ENCODE results near the gene HDHD5.

Gene HDHD5

DNA sequence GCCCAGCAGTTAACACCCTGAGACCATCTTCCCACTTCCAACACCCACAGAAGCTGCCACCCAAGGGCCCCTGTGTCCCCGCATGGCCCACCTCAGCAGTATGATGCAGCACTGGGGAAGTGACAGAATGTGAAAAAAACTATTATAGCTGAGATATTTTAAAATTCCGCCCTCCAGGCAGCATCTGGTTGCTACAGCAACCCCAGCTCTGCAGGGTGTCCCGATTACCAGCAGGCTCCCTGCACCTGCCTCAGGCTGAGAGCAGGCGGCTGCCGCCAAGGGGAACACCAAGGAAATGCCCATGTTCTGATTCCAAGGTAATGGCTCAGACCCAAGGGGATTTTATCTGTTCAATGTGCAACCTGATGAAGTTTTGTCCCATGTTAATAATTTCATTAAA, 27.4 kb downstream of the HDHD5 start:
- no peaks in the 10 kb centered on the region for H3K4me1 ChIP-seq
- peak; percentile 48 for DNase-seq

DNA sequence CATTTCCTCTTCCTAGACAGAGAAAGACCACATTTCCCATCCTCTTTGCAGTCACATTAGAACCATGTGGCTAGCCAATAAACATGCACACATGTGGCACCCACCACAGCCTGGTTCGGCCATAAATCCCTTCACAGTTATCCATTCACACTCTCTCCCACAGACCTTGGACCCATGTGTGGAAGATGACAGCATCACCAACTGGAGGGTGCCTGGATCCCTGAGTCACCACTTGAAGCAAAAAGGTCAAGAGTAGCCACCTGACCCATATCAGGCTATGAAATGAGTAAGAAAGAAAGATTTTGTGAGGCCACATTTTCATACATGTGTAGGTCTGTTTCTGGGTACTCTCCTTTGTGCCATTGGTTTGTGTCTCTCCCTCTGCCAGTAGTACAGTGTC, 28.9 kb downstream of the HDHD5 start:
- TF ChIP-seq, protein P1, sequence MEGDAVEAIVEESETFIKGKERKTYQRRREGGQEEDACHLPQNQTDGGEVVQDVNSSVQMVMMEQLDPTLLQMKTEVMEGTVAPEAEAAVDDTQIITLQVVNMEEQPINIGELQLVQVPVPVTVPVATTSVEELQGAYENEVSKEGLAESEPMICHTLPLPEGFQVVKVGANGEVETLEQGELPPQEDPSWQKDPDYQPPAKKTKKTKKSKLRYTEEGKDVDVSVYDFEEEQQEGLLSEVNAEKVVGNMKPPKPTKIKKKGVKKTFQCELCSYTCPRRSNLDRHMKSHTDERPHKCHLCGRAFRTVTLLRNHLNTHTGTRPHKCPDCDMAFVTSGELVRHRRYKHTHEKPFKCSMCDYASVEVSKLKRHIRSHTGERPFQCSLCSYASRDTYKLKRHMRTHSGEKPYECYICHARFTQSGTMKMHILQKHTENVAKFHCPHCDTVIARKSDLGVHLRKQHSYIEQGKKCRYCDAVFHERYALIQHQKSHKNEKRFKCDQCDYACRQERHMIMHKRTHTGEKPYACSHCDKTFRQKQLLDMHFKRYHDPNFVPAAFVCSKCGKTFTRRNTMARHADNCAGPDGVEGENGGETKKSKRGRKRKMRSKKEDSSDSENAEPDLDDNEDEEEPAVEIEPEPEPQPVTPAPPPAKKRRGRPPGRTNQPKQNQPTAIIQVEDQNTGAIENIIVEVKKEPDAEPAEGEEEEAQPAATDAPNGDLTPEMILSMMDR (IDR thresholded peaks at IDR 0.05; ENCODE audit: low read depth, low read length), result no peak
- Histone ChIP-seq H3K27me3 (no peaks in the 10 kb centered on the region), H3K4me1 (no peaks in the 10 kb centered on the region), H3K36me3 (no peaks in the 10 kb centered on the region), H3K4me3 (ENCODE audit: low read depth, low read length) (no peak overlapping the region), H3K9me3 (no peaks in the 10 kb centered on the region)
- DNase-seq, result no peak

More for the DNA sequence above, 27.4 kb downstream of the HDHD5 start:
- TF ChIP-seq, protein P1 (IDR thresholded peaks at IDR 0.05; ENCODE audit: low read depth, low read length), result peak; percentile 22; the same call in 1 of the 2 replicates
- Histone ChIP-seq H3K27me3 (no peaks in the 10 kb centered on the region), H3K36me3 (no peaks in the 10 kb centered on the region), H3K9me3 (no peaks in the 10 kb centered on the region), H3K4me3 (ENCODE audit: low read depth, low read length) (no peak overlapping the region)

DNA sequence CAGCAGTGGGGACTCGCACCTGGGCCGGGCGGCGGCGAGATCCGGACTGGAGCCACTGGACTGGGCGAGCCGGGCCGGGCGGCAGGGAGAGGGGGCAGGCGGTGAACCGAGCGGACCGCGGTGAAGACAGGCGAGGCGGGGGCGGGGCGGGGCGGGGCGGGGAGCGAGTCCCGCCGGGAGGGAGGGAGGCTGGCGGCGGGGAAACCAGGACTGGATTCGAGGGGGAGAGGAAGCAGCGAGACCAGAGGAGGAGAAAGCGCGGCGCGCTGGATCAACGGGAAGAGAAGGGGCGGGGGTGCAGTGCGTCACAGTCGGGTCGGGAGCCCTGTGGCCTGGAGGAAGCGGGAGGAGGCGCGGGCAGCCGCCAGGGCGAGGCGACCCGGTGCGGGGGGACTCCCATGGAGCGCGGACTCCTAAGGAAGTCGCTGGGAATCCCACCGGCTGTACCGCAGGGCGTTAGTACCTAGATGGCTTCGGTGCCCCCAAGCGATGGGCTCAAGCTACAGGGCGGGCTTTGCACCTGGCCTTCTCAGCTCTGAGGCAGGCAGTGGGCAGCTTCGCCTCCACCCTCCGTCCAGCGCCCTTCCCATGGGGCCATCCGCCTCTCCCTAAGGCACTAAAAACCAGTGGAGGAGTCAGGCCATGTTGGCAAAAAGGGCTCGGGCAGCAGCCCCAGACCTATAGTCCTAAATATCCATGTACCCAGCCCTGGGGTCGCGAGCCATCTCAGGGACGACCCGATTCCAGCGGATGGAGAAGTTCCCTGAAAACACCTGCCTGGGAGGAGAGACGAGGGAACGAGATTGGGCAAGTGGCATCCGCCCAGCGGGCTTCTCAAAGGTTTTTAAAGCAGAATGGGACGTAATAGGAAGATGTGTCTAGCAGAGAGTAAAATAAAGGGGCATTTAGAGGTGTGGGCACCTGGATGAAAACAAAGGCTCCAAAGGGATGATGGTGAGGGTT, 37.6 kb downstream of the HDHD5 start, which contains the start of gene TMEM121B:
TMEM121B (minus strand) TSS at position 128 of the 963 bp plus-strand sequence. CDS start 233 bp downstream, outside the sequence.
- peak; percentile 90 for DNase-seq
- no peaks in the 10 kb centered on the region for H3K27me3 ChIP-seq
- no peaks in the 10 kb centered on the region for H3K4me1 ChIP-seq
- TF ChIP-seq, protein P1 (IDR thresholded peaks at IDR 0.05; ENCODE audit: low read depth, low read length), result no peak
- H3K36me3 ChIP-seq, result no peaks in the 10 kb centered on the region
- H3K4me3 ChIP-seq (ENCODE audit: low read depth, low read length), result peak within 1 kb of the TSS; percentile 55
- H3K9me3 ChIP-seq, result no peaks in the 10 kb centered on the region

DNA sequence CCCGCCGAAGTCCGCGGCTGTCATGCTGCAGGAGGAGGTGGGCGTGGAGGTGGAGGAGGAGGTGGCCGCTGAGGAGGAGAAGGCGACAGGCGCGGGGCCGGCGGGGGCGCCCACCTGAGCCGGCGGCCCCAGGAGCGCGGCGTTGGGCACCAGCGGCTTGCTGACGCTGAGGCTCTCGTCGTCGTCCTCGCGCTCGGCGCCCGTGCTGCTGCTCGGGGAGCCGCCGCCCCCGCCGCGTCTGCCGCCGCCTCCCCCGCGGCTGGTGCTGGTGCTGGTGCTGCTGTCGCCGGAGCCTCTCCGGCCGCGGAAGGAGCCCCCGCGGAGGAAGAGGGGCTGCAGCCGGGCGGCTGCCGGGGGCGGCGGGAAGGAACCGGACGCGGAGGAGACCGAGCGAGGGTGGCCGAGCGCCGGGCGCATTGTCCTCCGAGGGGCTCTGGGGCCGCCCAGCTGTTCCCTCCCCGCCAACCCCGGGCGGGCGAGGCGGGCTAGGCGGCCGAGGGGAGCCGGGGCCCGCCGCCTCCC, 38.3 kb downstream of the HDHD5 start:
- DNase-seq, result no peak
- H3K36me3 ChIP-seq, result no peaks in the 10 kb centered on the region
- no peaks in the 10 kb centered on the region for H3K27me3 ChIP-seq
- TF ChIP-seq, protein P1 (IDR thresholded peaks at IDR 0.05; ENCODE audit: low read depth, low read length), result no peak
- H3K4me3 ChIP-seq (ENCODE audit: low read depth, low read length), result peak overlapping the region; percentile 55
- no peaks in the 10 kb centered on the region for H3K9me3 ChIP-seq
- no peaks in the 10 kb centered on the region for H3K4me1 ChIP-seq

DNA sequence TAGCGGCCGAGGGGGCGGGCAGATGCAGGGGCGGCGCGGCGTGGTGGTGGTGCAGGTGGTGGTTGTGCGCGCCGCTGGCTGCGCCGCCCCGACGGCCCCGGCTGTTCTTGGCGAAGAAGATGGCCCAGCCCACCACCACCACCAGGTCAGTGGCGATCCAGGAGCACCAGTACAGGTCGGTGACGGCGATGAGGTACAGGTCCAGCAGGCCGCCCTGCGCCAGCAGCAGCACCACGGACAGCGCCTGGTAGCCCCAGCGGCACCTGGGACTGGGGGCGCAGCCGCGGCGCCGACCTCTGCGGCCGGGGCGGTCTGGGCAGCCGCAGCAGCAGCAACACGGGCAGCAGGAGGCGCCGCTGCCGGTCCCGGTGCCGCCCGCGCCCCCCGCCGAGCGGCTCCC, 38.8 kb downstream of the HDHD5 start:
- Histone ChIP-seq H3K27me3 (no peaks in the 10 kb centered on the region), H3K36me3 (no peaks in the 10 kb centered on the region), H3K4me3 (ENCODE audit: low read depth, low read length) (no peak overlapping the region), H3K4me1 (no peaks in the 10 kb centered on the region), H3K9me3 (no peaks in the 10 kb centered on the region)
- no peak for DNase-seq
- TF ChIP-seq, protein P1 (IDR thresholded peaks at IDR 0.05; ENCODE audit: low read depth, low read length), result no peak
